ENCODE measurements around the gene MRNIP. TPM values are rescaled to one million over a fixed set of nuclear protein-coding genes. Genes with fewer than 3 reads are reported as not detected.

Gene MRNIP
- total and polyA plus RNA-seq, 2 experiments from 2014 or later = 28.8 to 57.5 TPM

DNA sequence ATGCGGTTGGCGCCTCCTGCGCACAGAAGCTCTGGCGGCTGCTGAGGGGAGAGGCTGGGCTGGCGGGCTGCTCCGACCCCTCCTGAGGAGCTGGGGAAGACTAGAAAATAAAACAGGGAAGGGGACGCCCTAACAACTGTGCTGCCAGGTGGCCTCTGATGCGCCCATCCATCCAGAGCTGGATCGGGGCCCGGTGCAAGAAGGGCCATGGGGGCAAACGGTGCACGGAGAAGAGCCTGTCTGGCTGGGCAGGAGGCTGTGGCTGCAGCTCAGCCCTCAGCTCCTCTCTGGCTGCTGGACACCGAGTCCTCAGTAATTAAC lies 21.0 kb upstream of the MRNIP start:
- Histone ChIP-seq H3K4me3 (no peak overlapping the region), H3K36me3 (peaks cover 13% of the 10 kb centered on the region), H3K27ac (no peak overlapping the region), H3K9me3 (ENCODE audit: low read depth) (no peaks in the 10 kb centered on the region), H3K27me3 (no peaks in the 10 kb centered on the region), H3K4me1 (ENCODE audit: low read depth) (no peaks in the 10 kb centered on the region)
- TF ChIP-seq, protein P1, sequence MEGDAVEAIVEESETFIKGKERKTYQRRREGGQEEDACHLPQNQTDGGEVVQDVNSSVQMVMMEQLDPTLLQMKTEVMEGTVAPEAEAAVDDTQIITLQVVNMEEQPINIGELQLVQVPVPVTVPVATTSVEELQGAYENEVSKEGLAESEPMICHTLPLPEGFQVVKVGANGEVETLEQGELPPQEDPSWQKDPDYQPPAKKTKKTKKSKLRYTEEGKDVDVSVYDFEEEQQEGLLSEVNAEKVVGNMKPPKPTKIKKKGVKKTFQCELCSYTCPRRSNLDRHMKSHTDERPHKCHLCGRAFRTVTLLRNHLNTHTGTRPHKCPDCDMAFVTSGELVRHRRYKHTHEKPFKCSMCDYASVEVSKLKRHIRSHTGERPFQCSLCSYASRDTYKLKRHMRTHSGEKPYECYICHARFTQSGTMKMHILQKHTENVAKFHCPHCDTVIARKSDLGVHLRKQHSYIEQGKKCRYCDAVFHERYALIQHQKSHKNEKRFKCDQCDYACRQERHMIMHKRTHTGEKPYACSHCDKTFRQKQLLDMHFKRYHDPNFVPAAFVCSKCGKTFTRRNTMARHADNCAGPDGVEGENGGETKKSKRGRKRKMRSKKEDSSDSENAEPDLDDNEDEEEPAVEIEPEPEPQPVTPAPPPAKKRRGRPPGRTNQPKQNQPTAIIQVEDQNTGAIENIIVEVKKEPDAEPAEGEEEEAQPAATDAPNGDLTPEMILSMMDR (IDR thresholded peaks at IDR 0.05; ENCODE audit: low read depth, low read length) = no peak
- DNase-seq (ENCODE audit: low read depth in 1 of 2, low spot score in 1 of 2) = no peak

DNA sequence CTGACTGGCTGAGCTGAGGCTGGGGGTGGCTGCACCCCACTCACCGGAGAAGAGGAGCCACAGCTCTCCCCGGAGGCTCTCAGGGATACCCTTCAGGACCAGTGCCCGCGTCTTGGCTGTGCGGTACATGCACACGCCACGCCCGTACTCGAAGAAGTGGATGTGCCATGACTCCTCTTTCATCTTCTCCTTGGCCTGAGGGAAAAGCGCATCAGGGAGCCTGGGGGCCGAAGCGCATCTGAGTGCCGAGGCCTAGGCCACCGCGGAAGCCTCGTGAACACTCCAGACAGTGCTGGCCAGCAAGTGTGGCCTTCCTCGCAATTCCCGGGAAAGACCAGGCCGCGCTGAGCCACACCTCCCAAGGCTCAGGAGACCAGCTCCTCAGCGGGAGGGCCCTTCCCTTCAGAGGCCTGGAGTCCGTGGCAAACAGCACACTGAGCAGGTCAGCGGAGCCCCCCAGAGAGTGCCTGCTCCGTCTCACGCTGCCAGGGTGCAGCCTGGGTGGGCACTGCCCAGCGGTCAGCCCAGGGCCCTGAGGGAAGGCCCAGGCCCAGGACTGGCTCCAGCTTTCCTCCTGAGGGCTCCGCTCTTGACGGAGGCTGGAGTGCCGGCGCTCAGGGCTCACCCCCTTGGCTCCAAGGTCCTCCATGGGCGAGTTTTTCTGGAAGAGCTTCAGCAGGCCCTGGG lies 20.5 kb upstream of the MRNIP start:
- Histone ChIP-seq H3K4me3 (no peak overlapping the region), H3K27ac (no peak overlapping the region), H3K36me3 (peaks cover 18% of the 10 kb centered on the region), H3K27me3 (no peaks in the 10 kb centered on the region), H3K9me3 (ENCODE audit: low read depth) (no peaks in the 10 kb centered on the region), H3K4me1 (ENCODE audit: low read depth) (no peaks in the 10 kb centered on the region)
- TF ChIP-seq, protein P1 (IDR thresholded peaks at IDR 0.05; ENCODE audit: low read depth, low read length) = no peak
- no peak for DNase-seq (ENCODE audit: low read depth in 1 of 2, low spot score in 1 of 2)

DNA sequence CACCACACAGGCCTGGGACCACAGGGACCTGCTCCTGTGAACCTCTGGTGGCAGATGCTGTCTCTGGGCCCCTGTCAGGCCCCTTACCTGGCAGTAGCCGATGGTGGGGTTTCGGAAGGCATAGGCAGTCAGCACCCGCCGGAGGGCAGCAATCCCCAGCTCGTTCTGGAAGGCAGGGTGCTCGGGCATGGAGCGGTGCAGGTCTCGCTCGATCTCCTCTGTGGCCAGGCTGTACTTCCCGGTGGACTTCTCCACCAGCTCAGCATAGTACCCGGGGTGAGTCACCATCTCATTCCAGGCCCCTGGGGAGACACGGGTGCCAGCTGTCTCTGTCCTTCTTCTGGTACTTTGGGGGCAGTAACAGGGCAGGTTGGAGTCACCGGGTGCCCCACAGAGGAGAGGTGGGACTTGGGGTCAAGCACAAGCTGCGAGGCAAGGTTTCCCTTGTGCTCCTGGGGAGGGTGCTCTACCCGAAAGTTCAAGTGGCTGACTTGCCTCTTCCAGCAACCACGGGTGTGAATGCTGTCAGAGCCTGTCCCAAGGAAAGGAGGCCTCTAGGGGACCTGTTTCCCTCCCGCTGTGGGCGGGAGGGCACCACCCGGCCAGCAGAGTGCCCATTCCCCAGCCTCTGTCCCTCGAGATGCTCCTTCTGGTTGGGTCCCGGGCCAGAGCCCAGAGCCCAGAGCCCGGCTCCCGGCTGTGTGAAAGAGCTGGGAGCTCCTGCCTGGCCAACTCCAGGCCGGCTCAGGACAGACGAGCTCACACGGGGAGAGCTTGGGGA lies 19.8 kb upstream of the MRNIP start:
- no peaks in the 10 kb centered on the region for H3K27me3 ChIP-seq
- H3K4me1 ChIP-seq (ENCODE audit: low read depth) = no peaks in the 10 kb centered on the region
- TF ChIP-seq, protein P1 (IDR thresholded peaks at IDR 0.05; ENCODE audit: low read depth, low read length) = no peak
- no peaks in the 10 kb centered on the region for H3K9me3 ChIP-seq (ENCODE audit: low read depth)
- peaks cover 23% of the 10 kb centered on the region for H3K36me3 ChIP-seq
- DNase-seq (ENCODE audit: low read depth in 1 of 2, low spot score in 1 of 2) = no peak
- H3K4me3 ChIP-seq = no peak overlapping the region
- H3K27ac ChIP-seq = no peak overlapping the region

DNA sequence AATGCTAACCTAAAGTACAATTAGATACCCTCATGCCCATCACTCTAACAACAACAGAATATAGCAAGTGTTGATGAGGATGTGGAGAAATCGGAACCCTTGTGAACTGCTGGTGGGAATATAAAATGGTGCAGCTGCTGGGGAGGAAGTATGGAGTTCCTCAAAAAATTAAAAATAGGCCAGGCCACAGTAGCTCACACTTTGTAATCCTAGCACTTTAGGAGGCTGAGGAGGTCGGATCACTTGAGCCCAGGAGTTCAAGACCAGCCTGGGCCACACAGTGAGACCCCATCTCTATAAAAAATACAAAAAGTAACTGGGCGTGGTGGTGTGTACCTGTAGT lies 18.0 kb upstream of the MRNIP start:
- H3K9me3 ChIP-seq (ENCODE audit: low read depth) = no peaks in the 10 kb centered on the region
- peaks cover 23% of the 10 kb centered on the region for H3K36me3 ChIP-seq
- H3K27me3 ChIP-seq = no peaks in the 10 kb centered on the region
- no peak overlapping the region for H3K4me3 ChIP-seq
- H3K4me1 ChIP-seq (ENCODE audit: low read depth) = no peaks in the 10 kb centered on the region
- TF ChIP-seq, protein P1 (IDR thresholded peaks at IDR 0.05; ENCODE audit: low read depth, low read length) = no peak
- H3K27ac ChIP-seq = no peak overlapping the region
- no peak for DNase-seq (ENCODE audit: low read depth in 1 of 2, low spot score in 1 of 2)

DNA sequence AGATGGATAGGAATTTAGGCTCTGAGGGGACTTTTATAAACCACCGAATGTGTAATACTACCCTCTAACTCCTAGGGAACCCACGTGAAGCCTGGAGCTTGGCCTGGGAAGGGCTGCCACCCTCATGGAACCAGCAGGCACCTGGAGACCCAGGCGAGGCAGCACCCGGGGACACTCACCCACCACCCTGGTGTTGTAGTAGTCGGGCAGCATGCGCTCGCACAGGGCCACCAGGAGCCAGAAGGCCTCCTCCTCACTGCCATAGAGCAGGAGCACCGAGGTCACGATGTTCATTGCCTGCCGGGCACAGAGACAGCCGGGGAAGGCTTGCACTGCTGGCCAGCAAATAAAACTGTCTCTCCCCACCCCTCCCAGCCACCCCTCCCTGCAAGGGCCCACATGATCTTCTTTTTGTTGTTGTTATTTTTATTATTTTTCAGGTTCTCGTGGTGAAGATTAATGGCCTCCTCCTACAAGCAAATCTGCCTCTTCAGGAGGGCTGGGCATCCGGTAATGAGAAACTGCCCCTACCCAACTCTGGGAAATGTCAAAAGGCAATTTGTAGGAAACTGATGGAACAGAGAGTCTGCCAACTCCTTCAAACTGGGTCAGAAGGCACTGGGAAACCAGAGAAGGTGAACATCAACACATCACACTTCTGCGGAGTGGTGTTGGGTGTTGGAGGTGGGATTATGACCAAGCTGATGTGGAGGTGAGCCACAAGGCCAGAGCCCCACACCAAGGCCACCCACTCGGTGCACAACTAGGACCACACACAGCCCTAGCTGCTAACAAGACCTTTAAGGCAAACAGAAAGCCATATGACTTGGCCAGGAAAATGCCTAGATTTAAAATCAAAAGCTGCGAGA lies 17.4 kb upstream of the MRNIP start:
- no peaks in the 10 kb centered on the region for H3K27me3 ChIP-seq
- peaks cover 23% of the 10 kb centered on the region for H3K36me3 ChIP-seq
- H3K9me3 ChIP-seq (ENCODE audit: low read depth) = no peaks in the 10 kb centered on the region
- no peak overlapping the region for H3K4me3 ChIP-seq
- no peak overlapping the region for H3K27ac ChIP-seq
- TF ChIP-seq, protein P1 (IDR thresholded peaks at IDR 0.05; ENCODE audit: low read depth, low read length) = no peak
- DNase-seq (ENCODE audit: low read depth in 1 of 2, low spot score in 1 of 2) = no peak
- H3K4me1 ChIP-seq (ENCODE audit: low read depth) = peaks cover 2% of the 10 kb centered on the region
